Tibial nerve (tissue), 4 donors: ENCODE measurements around the gene DNMT3A.

Experiments
- CTCF ChIP-seq, 5 experiments: fragments of 200-600 bp in 3 of 5; fragments of 450-650 bp in 2 of 5; sonication (generic) in 3 of 5; IDR thresholded peaks; one replicate each; pipeline ENCODE4 v1.5.1; 2016 to 2019; ENCODE audit warnings: antibody characterized with exemption in 5 of 5, mild to moderate bottlenecking in 3 of 5, moderate library complexity in 2 of 5
- EP300 ChIP-seq, 2 donors: sonication (generic); formaldehyde crosslinking; IDR thresholded peaks; one replicate each; pipeline ENCODE4 v1.6.1; 2017; ENCODE audit warnings: antibody characterized with exemption in 2 of 2, mild to moderate bottlenecking in 1 of 2
- POLR2A ChIP-seq, 2 donors: fragments of 450-650 bp; IDR thresholded peaks; one replicate each; pipeline ENCODE4 v1.6.1; 2017; ENCODE audit warnings: antibody characterized with exemption in 2 of 2, mild to moderate bottlenecking in 2 of 2, moderate library complexity in 2 of 2

- no peak for TF ChIP-seq CTCF (IDR thresholded peaks at IDR 0.05)
- TF ChIP-seq POLR2A (IDR thresholded peaks at IDR 0.05) = no peak
- no peak for TF ChIP-seq EP300 (IDR thresholded peaks at IDR 0.05)
These were observed 7.2 kb downstream of the DNMT3A start for GRCh38 chr2:25334482-25334881.
